Neuronal stem cell (in vitro differentiated cells): ENCODE measurements around the gene SOCS1.

ENCODE experiments used
- DNase-seq: peaks from one replicate; pipeline ENCODE4 v3.0.0-alpha.2; 2013; ENCODE audit warnings: low spot score
- H2AFZ ChIP-seq: one replicate; pipeline ENCODE4 v1.6.1; 2013; ENCODE audit warnings: mild to moderate bottlenecking, low read length, inconsistent platforms
- H2AK5ac ChIP-seq: 2 replicates; pipeline ENCODE4 v1.6.1; 2013; ENCODE audit warnings: low read depth, mild to moderate bottlenecking, inconsistent platforms, low read length, moderate library complexity, mixed read lengths
- H2BK120ac ChIP-seq: 2 replicates; pipeline ENCODE4 v1.6.1; 2013; ENCODE audit warnings: low read depth, mild to moderate bottlenecking, inconsistent platforms, low read length, moderate library complexity, mixed read lengths
- H2BK12ac ChIP-seq: one replicate; pipeline ENCODE4 v1.6.1; 2013; ENCODE audit warnings: low read length, inconsistent platforms
- H2BK15ac ChIP-seq: 2 replicates; pipeline ENCODE4 v1.6.1; 2013; ENCODE audit warnings: mild to moderate bottlenecking, low read length, inconsistent platforms, mixed read lengths
- H2BK5ac ChIP-seq: one replicate; pipeline ENCODE4 v1.6.1; 2013; ENCODE audit warnings: inconsistent platforms, mild to moderate bottlenecking, low read length, moderate library complexity
- H3K14ac ChIP-seq: one replicate; pipeline ENCODE4 v1.6.1; 2013; ENCODE audit warnings: low read length, inconsistent platforms
- H3K18ac ChIP-seq: 2 replicates; pipeline ENCODE4 v1.6.1; 2013; ENCODE audit warnings: low read length, inconsistent platforms
- H3K23ac ChIP-seq: 2 replicates; pipeline ENCODE4 v1.6.1; 2013; ENCODE audit warnings: low read depth, mild to moderate bottlenecking, mixed read lengths, low read length, inconsistent platforms; ENCODE audit not compliant: poor library complexity
- H3K27ac ChIP-seq: replicated peaks from 3 replicates; pipeline ENCODE4 v1.5.1; 2013; ENCODE audit warnings: low read length, inconsistent platforms
- H3K27me3 ChIP-seq, 3 experiments: 2 replicates each; pipeline ENCODE4 v1.6.1; 2013; ENCODE audit warnings: low read length in 3 of 3, mild to moderate bottlenecking in 2 of 3, inconsistent platforms in 1 of 3, low read depth in 1 of 3, mixed read lengths in 1 of 3, moderate library complexity in 1 of 3; ENCODE audit not compliant: control insufficient read depth in 3 of 3, insufficient read depth in 3 of 3
- H3K36me3 ChIP-seq, 2 donors: replicated peaks in 1 of 2; 2 replicates each; pipeline ENCODE4 v1.6.1; 2013; ENCODE audit warnings: low read length in 2 of 2; ENCODE audit not compliant: control insufficient read depth in 2 of 2, insufficient read depth in 2 of 2
- H3K4ac ChIP-seq: 2 replicates; pipeline ENCODE4 v1.6.1; 2013; ENCODE audit warnings: inconsistent platforms, mild to moderate bottlenecking, low read length, moderate library complexity
- H3K4me1 ChIP-seq, 2 donors: 1 replicate in 1 of 2; 2 replicates in 1 of 2; pipeline ENCODE4 v1.6.1; 2013; ENCODE audit warnings: low read length in 2 of 2, low read depth in 1 of 2; ENCODE audit not compliant: control insufficient read depth in 2 of 2, insufficient read depth in 1 of 2
- H3K4me2 ChIP-seq: one replicate; pipeline ENCODE4 v1.6.1; 2013; ENCODE audit warnings: mild to moderate bottlenecking, low read length, inconsistent platforms; ENCODE audit not compliant: insufficient read depth, poor library complexity, severe bottlenecking
- H3K4me3 ChIP-seq, 2 donors: 2 replicates each; pipeline ENCODE4 v1.5.1; 2013; ENCODE audit warnings: low read length in 2 of 2, mild to moderate bottlenecking in 2 of 2, inconsistent platforms in 1 of 2, moderate library complexity in 1 of 2
- H3K79me1 ChIP-seq: one replicate; pipeline ENCODE4 v1.6.1; 2013; ENCODE audit warnings: low read depth, mild to moderate bottlenecking, inconsistent platforms, low read length, moderate library complexity
- H3K9ac ChIP-seq: one replicate; pipeline ENCODE4 v1.6.1; 2013; ENCODE audit warnings: mild to moderate bottlenecking, low read depth, low read length, inconsistent platforms; ENCODE audit not compliant: poor library complexity
- H3K9me3 ChIP-seq, 2 donors: replicated peaks in 1 of 2; 2 replicates each; pipeline versions ENCODE3 to v1.6.1; 2013; ENCODE audit warnings: low read length in 2 of 2, mild to moderate bottlenecking in 2 of 2, inconsistent platforms in 1 of 2, low read depth in 1 of 2, mixed read lengths in 1 of 2, moderate library complexity in 1 of 2; ENCODE audit not compliant: control insufficient read depth in 2 of 2, insufficient read depth in 1 of 2
- H4K8ac ChIP-seq: one replicate; pipeline ENCODE4 v1.6.1; 2013; ENCODE audit warnings: low read depth, mild to moderate bottlenecking, inconsistent platforms, low read length, moderate library complexity
- H4K91ac ChIP-seq: one replicate; pipeline ENCODE4 v1.6.1; 2013; ENCODE audit warnings: low read length, low read depth, mild to moderate bottlenecking, inconsistent platforms; ENCODE audit not compliant: poor library complexity
- WGBS, 2 donors: extraction: QIAGEN DNeasy Blood & Tissue Kit; methylation state at CpG; one replicate each; pipeline ENCODE4 v1.1.7; 2013; ENCODE audit warnings: missing lambda C conversion rate in 2 of 2, mixed read lengths in 1 of 2; ENCODE audit not compliant: insufficient read length in 2 of 2, insufficient replicate concordance in 1 of 2; ENCODE audit errors: extremely low coverage in 2 of 2; 5-methylcytosine and 5-hydroxymethylcytosine counted together

SOCS1 gene

DNA sequence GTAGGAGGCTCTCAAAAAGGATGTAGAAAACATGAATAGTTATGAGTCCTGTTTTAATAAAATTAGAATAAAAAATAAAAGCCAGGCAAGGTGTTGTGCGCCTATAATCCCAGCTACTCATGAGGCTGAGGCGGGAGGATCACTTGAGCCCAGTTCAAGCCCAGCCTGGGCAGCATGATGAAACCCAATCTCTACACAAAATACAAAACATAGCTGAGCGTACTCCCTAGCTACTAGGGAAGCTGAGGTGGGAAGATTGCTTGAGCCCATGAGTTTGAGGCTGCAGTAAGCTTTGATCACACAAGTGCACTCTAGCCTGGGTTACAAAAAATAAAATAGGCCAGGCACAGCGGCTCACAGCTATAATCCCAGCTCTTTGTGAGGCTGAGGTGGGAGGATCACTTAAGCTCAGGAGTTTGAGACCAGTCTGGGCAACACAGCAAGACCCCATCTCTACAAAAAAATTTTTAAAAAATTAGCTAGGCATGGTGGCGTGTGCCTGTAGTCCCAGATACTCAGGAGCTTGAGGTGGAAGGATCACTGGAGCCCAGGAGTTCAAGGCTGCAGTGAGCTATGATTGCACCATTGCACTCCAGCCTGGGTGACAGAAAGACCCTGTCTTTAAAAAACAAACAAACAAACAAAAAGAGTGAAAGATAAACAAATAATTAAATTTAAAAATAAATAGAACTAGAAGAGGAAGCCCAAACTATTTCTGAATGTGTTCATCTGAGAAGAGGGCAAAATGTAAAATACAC is 42.3 kb upstream of the SOCS1 start:
- Histone ChIP-seq H2BK120ac (no peak overlapping the region), H3K18ac (no peak overlapping the region), H3K4me1 (peaks cover 2 to 16% of the 10 kb centered on the region in 2 donors), H2BK12ac (no peak overlapping the region), H3K23ac (no peak overlapping the region), H3K4ac (no peak overlapping the region), H3K4me3 (no peak overlapping the region), H3K14ac (no peak overlapping the region), H2AK5ac (no peak overlapping the region), H3K9ac (no peak overlapping the region), H3K27me3 (no peaks in the 10 kb centered on the region), H4K91ac (no peak overlapping the region), H3K9me3 (no peaks in the 10 kb centered on the region), H3K27ac (no peak overlapping the region), H2BK15ac (no peak overlapping the region), H3K4me2 (no peak overlapping the region), H3K36me3 (no peaks in the 10 kb centered on the region), H4K8ac (no peak overlapping the region), H2AFZ (peak overlapping the region; percentile 90), H2BK5ac (no peak overlapping the region), H3K79me1 (no peaks in the 10 kb centered on the region)
- no peak for DNase-seq
- WGBS, 2 donors: no CpG with 5 or more reads among the region's 5 CpGs

DNA sequence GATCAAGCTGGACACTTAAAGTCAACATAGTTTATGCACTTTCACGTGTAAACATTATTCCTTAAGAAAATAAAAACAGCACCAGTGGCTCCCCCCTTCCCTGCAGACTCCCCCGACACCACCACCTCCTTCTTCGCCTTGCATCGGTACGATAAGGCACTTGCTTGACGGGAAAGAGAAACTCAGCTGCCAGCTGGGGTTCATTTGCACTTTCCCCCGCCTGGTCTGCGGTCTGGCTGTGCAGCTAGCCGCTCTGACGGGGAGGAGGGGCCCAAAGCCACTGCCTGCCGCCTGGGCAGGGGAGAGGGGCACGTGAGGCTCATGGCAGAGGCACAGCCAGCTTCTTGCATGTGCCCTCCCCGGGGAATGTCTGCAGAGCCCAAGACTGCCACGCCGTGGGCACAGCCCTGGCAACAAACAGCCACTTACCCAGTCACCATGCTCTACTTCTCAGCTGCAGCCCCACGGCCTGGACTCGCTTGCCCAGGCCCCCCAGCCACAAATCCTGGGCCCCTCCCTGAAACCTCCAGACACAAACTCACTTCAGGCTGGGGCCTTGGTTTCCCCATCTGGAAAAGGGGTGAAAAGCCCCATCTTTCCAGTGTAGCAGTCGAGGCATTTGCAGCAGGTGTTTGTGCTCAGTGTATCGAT is 41.6 kb upstream of the SOCS1 start:
- Histone ChIP-seq H3K18ac (peak overlapping the region; percentile 49), H3K4me2 (no peak overlapping the region), H3K14ac (no peak overlapping the region), H3K4me1 (peaks cover 2 to 16% of the 10 kb centered on the region in 2 donors), H3K23ac (no peak overlapping the region), H3K27me3 (no peaks in the 10 kb centered on the region), H3K79me1 (no peaks in the 10 kb centered on the region), H4K91ac (no peak overlapping the region), H2BK12ac (no peak overlapping the region), H3K9me3 (no peaks in the 10 kb centered on the region), H2AK5ac (no peak overlapping the region), H3K27ac (no peak overlapping the region), H2AFZ (peak overlapping the region; percentile 90), H2BK5ac (no peak overlapping the region), H2BK15ac (no peak overlapping the region), H3K9ac (no peak overlapping the region), H3K4me3 (peak overlapping the region in 1 of 2 donors; percentile 9), H4K8ac (no peak overlapping the region), H2BK120ac (no peak overlapping the region), H3K4ac (no peak overlapping the region), H3K36me3 (no peaks in the 10 kb centered on the region)
- no peak for DNase-seq
- no CpG with 5 or more reads among the region's 19 CpGs for WGBS, 2 donors

DNA sequence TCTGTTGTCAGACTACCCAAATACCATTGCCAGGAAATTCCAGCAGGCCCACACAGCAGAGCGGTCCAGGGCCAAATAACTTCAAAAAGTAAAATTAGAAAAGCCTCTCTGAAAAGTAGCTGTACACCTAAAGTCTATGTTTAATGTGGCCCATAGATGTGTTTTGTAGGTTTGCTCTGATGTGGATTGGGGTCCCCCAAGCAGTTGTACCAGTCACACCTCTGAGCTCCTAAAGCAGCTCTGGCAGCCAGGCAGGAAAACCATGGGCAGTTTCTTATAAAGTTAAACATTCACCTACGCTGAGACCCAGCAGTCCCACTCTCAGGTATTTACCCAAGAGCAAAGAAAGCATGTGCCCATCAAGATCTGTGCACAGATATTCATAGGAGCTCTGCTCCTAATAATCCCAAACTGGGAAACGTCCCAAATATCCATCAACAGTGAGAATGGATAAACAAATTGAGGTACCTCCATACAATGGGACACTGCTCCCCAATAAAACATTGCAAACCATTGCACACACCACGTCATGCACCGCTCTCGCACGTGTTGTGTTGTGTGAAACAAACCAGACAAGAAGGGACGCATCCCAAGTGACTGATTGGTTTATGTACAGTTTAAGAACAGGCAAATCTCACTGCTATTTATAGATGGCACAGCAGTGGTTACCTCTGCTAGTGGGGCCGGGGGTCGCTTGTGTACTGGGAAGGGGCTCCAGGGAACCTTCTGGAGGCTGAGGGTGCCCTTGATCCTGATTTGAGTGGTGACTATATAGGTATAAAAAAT is 40.9 kb upstream of the SOCS1 start:
- H2AK5ac ChIP-seq: no peak overlapping the region
- no peak overlapping the region for H3K9ac ChIP-seq
- no peak overlapping the region for H2BK15ac ChIP-seq
- no peak overlapping the region for H4K8ac ChIP-seq
- no peak overlapping the region for H3K14ac ChIP-seq
- WGBS, 2 donors: no CpG with 5 or more reads among the region's 10 CpGs
- H3K4me2 ChIP-seq: no peak overlapping the region
- DNase-seq: no peak
- no peaks in the 10 kb centered on the region for H3K27me3 ChIP-seq
- no peak overlapping the region for H3K18ac ChIP-seq
- H3K79me1 ChIP-seq: no peaks in the 10 kb centered on the region
- H3K9me3 ChIP-seq: no peaks in the 10 kb centered on the region
- peaks cover 2 to 18% of the 10 kb centered on the region in 2 donors for H3K4me1 ChIP-seq
- no peak overlapping the region for H3K4me3 ChIP-seq
- no peak overlapping the region for H2BK120ac ChIP-seq
- H3K23ac ChIP-seq: no peak overlapping the region
- no peaks in the 10 kb centered on the region for H3K36me3 ChIP-seq
- H4K91ac ChIP-seq: no peak overlapping the region
- no peak overlapping the region for H3K4ac ChIP-seq
- H2BK5ac ChIP-seq: no peak overlapping the region
- H3K27ac ChIP-seq: no peak overlapping the region
- no peak overlapping the region for H2BK12ac ChIP-seq
- H2AFZ ChIP-seq: peak overlapping the region; percentile 90

- no peak overlapping the region for H2BK120ac ChIP-seq
- H2BK12ac ChIP-seq: no peak overlapping the region
- H3K14ac ChIP-seq: no peak overlapping the region
- no peak overlapping the region for H3K18ac ChIP-seq
- no peak overlapping the region for H3K4ac ChIP-seq
- H3K4me2 ChIP-seq: no peak overlapping the region
- H3K27me3 ChIP-seq: no peaks in the 10 kb centered on the region
- H4K8ac ChIP-seq: no peak overlapping the region
- WGBS, 2 donors: no CpG with 5 or more reads among the region's 3 CpGs
- peaks cover 6 to 21% of the 10 kb centered on the region in 2 donors for H3K4me1 ChIP-seq
- no peak overlapping the region for H2BK5ac ChIP-seq
- no peak overlapping the region for H2AK5ac ChIP-seq
- no peaks in the 10 kb centered on the region for H3K9me3 ChIP-seq
- H3K36me3 ChIP-seq: no peaks in the 10 kb centered on the region
- H2AFZ ChIP-seq: peak overlapping the region; percentile 39
- no peak overlapping the region for H3K9ac ChIP-seq
- H4K91ac ChIP-seq: no peak overlapping the region
- H3K27ac ChIP-seq: no peak overlapping the region
- no peaks in the 10 kb centered on the region for H3K79me1 ChIP-seq
- no peak overlapping the region for H2BK15ac ChIP-seq
- no peak for DNase-seq
- no peak overlapping the region for H3K4me3 ChIP-seq
- no peak overlapping the region for H3K23ac ChIP-seq
Measured at GRCh38 chr16:11296351-11296705, 40.3 kb upstream of the SOCS1 start.
